HEK293 (cell line): ENCODE measurements around the gene CDK14.
A peak's percentile ranks its signal among the peaks of the same experiment; 100 is the strongest.

Experiments
- GLIS1 ChIP-seq: fragments of 450-650 bp; formaldehyde crosslinking; IDR thresholded peaks from 2 replicates; pipeline ENCODE4 v1.5.1; 2016; ENCODE audit warnings: missing biosample characterization, missing genetic modification characterization
- ZBTB48 ChIP-seq: fragments of 450-650 bp; formaldehyde crosslinking; IDR thresholded peaks from 2 replicates; pipeline ENCODE4 v1.5.1; 2016; ENCODE audit warnings: missing biosample characterization, missing genetic modification characterization
- ZFP3 ChIP-seq: fragments of 450-650 bp; formaldehyde crosslinking; IDR thresholded peaks from 2 replicates; pipeline ENCODE4 v1.5.1; 2016; ENCODE audit warnings: low read depth, missing biosample characterization, missing genetic modification characterization
- ZFP37 ChIP-seq: fragments of 450-650 bp; formaldehyde crosslinking; IDR thresholded peaks from 2 replicates; pipeline ENCODE4 v1.5.1; 2016; ENCODE audit warnings: missing biosample characterization, missing genetic modification characterization
- ZFP41 ChIP-seq: fragments of 450-650 bp; formaldehyde crosslinking; IDR thresholded peaks from 2 replicates; pipeline ENCODE4 v1.5.1; 2016; ENCODE audit warnings: missing biosample characterization, missing genetic modification characterization, borderline replicate concordance
- ZNF157 ChIP-seq: fragments of 450-650 bp; formaldehyde crosslinking; IDR thresholded peaks from 2 replicates; pipeline ENCODE4 v1.5.1; 2016; ENCODE audit warnings: missing biosample characterization, missing genetic modification characterization
- ZNF175 ChIP-seq: fragments of 450-650 bp; formaldehyde crosslinking; IDR thresholded peaks from 2 replicates; pipeline ENCODE4 v1.5.1; 2016; ENCODE audit warnings: missing biosample characterization, missing genetic modification characterization
- ZNF202 ChIP-seq: fragments of 450-650 bp; formaldehyde crosslinking; IDR thresholded peaks from 2 replicates; pipeline ENCODE4 v1.5.1; 2016; ENCODE audit warnings: missing biosample characterization, missing genetic modification characterization, borderline replicate concordance
- ZNF239 ChIP-seq: fragments of 450-650 bp; formaldehyde crosslinking; IDR thresholded peaks from 2 replicates; pipeline ENCODE4 v1.5.1; 2016; ENCODE audit warnings: missing biosample characterization, missing genetic modification characterization
- ZNF555 ChIP-seq: fragments of 450-650 bp; formaldehyde crosslinking; conservative IDR thresholded peaks from 2 replicates; pipeline ENCODE4 v1.5.1; 2017; ENCODE audit warnings: missing biosample characterization, mild to moderate bottlenecking, missing genetic modification characterization, inconsistent platforms
- ZNF560 ChIP-seq: fragments of 450-650 bp; formaldehyde crosslinking; IDR thresholded peaks from 2 replicates; pipeline ENCODE4 v1.5.1; 2017; ENCODE audit warnings: missing biosample characterization, missing genetic modification characterization, borderline replicate concordance
- ZNF610 ChIP-seq: fragments of 450-650 bp; formaldehyde crosslinking; IDR thresholded peaks from 2 replicates; pipeline ENCODE4 v1.5.1; 2016; ENCODE audit warnings: missing biosample characterization, missing genetic modification characterization, borderline replicate concordance
- ZNF623 ChIP-seq: fragments of 450-650 bp; formaldehyde crosslinking; IDR thresholded peaks from 2 replicates; pipeline ENCODE4 v1.5.1; 2016; ENCODE audit warnings: missing biosample characterization, missing genetic modification characterization
- ZNF677 ChIP-seq: fragments of 450-650 bp; IDR thresholded peaks from 2 replicates; pipeline ENCODE4 v1.5.0; 2018; ENCODE audit warnings: missing biosample characterization, mild to moderate bottlenecking, missing genetic modification characterization, moderate library complexity
- ZNF776 ChIP-seq: fragments of 450-650 bp; formaldehyde crosslinking; IDR thresholded peaks from 2 replicates; pipeline ENCODE4 v1.5.0; 2017; ENCODE audit warnings: missing biosample characterization, missing genetic modification characterization, borderline replicate concordance
- TF ChIP-seq, protein P1 (sequence below): fragments of 450-650 bp; formaldehyde crosslinking; IDR thresholded peaks from 2 replicates; pipeline ENCODE4 v1.5.1; 2016; ENCODE audit warnings: missing biosample characterization, missing genetic modification characterization, borderline replicate concordance
- TF ChIP-seq, protein P2 (sequence below): fragments of 450-650 bp; formaldehyde crosslinking; IDR thresholded peaks from 2 replicates; pipeline ENCODE4 v1.5.1; 2016; ENCODE audit warnings: missing biosample characterization, missing genetic modification characterization
- TF ChIP-seq, protein P3 (sequence below): fragments of 450-650 bp; formaldehyde crosslinking; IDR thresholded peaks from 2 replicates; pipeline ENCODE4 v1.5.1; 2016; ENCODE audit warnings: missing biosample characterization, missing genetic modification characterization
- TF ChIP-seq, protein P4 (sequence below): fragments of 450-650 bp; formaldehyde crosslinking; IDR thresholded peaks from 2 replicates; pipeline ENCODE4 v1.5.1; 2016; ENCODE audit warnings: missing biosample characterization, missing genetic modification characterization
- TF ChIP-seq, protein P5 (sequence below): fragments of 450-650 bp; formaldehyde crosslinking; IDR thresholded peaks from 2 replicates; pipeline ENCODE4 v1.5.1; 2016; ENCODE audit warnings: missing biosample characterization, missing genetic modification characterization
- TF ChIP-seq, protein P6 (sequence below): fragments of 450-650 bp; formaldehyde crosslinking; IDR thresholded peaks from 2 replicates; pipeline ENCODE4 v1.5.1; 2016; ENCODE audit warnings: missing biosample characterization, missing genetic modification characterization
- TF ChIP-seq, protein P7 (sequence below): fragments of 450-650 bp; formaldehyde crosslinking; IDR thresholded peaks from 2 replicates; pipeline ENCODE4 v1.5.1; 2017; ENCODE audit warnings: missing biosample characterization, missing genetic modification characterization

The CDK14 gene

DNA sequence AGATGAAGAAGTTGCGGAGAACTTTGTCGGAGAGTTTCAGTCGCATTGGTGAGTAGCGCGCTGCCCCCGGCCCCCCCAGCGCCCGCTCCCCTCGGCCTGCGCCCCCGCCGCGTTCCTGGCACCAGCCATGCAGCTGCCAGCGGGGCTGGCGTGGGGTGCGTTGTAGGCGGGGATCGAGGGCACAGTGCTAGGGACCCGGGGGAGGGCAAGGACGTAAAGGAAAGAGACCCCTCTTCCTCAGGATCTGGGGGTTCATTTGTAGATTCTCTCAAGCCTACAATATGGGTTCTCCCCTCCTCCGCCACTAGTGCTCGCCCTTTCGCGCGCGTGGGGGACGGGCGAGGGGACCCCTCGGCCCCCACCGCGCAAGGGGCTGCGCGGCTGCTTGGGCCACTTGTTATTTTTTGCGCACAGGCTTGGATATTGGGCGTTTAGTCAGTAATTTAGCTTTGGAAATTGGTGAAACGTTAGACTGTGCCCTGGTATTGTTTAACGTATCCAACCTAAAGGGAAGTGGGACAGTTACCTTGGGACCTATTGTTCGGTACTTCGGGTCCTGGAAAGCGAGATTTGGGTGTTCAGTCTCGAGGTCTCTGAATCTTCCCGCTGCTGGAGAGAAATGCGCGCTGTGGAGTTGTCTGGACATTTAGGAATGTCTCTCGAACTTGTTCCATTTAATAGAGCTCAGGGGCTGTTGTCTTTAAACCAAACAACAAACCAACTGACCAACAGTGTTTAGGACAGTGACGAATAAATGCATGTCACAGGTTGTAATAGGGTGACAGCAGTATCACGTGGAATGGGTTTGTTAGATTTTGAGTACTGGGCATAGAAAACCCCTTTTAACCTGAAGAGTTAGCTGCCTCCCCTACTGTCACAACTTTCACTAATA is 796 bp downstream of the CDK14 start (continued):
- TF ChIP-seq, protein P1, sequence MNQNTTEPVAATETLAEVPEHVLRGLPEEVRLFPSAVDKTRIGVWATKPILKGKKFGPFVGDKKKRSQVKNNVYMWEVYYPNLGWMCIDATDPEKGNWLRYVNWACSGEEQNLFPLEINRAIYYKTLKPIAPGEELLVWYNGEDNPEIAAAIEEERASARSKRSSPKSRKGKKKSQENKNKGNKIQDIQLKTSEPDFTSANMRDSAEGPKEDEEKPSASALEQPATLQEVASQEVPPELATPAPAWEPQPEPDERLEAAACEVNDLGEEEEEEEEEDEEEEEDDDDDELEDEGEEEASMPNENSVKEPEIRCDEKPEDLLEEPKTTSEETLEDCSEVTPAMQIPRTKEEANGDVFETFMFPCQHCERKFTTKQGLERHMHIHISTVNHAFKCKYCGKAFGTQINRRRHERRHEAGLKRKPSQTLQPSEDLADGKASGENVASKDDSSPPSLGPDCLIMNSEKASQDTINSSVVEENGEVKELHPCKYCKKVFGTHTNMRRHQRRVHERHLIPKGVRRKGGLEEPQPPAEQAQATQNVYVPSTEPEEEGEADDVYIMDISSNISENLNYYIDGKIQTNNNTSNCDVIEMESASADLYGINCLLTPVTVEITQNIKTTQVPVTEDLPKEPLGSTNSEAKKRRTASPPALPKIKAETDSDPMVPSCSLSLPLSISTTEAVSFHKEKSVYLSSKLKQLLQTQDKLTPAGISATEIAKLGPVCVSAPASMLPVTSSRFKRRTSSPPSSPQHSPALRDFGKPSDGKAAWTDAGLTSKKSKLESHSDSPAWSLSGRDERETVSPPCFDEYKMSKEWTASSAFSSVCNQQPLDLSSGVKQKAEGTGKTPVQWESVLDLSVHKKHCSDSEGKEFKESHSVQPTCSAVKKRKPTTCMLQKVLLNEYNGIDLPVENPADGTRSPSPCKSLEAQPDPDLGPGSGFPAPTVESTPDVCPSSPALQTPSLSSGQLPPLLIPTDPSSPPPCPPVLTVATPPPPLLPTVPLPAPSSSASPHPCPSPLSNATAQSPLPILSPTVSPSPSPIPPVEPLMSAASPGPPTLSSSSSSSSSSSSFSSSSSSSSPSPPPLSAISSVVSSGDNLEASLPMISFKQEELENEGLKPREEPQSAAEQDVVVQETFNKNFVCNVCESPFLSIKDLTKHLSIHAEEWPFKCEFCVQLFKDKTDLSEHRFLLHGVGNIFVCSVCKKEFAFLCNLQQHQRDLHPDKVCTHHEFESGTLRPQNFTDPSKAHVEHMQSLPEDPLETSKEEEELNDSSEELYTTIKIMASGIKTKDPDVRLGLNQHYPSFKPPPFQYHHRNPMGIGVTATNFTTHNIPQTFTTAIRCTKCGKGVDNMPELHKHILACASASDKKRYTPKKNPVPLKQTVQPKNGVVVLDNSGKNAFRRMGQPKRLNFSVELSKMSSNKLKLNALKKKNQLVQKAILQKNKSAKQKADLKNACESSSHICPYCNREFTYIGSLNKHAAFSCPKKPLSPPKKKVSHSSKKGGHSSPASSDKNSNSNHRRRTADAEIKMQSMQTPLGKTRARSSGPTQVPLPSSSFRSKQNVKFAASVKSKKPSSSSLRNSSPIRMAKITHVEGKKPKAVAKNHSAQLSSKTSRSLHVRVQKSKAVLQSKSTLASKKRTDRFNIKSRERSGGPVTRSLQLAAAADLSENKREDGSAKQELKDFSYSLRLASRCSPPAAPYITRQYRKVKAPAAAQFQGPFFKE: no peak
- TF ChIP-seq, protein P2, sequence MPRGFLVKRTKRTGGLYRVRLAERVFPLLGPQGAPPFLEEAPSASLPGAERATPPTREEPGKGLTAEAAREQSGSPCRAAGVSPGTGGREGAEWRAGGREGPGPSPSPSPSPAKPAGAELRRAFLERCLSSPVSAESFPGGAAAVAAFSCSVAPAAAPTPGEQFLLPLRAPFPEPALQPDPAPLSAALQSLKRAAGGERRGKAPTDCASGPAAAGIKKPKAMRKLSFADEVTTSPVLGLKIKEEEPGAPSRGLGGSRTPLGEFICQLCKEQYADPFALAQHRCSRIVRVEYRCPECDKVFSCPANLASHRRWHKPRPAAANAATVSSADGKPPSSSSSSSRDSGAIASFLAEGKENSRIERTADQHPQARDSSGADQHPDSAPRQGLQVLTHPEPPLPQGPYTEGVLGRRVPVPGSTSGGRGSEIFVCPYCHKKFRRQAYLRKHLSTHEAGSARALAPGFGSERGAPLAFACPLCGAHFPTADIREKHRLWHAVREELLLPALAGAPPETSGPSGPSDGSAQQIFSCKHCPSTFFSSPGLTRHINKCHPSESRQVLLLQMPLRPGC (tag by site-specific recombination): no peak
- TF ChIP-seq ZNF623 (no peak), ZBTB48 (0 out of 2 replicates have a peak, but pooled peaks have one; percentile 36), ZNF677 (tag by site-specific recombination) (no peak), ZNF555 (tag by site-specific recombination) (no peak), ZNF610 (tag by site-specific recombination) (no peak), ZFP3 (tag by site-specific recombination) (no peak), GLIS1 (peak; percentile 9; the same call in 1 of the 2 replicates), ZNF560 (no peak), ZNF175 (tag by site-specific recombination) (no peak), ZFP41 (tag by site-specific recombination) (no peak), ZNF157 (tag by site-specific recombination) (no peak), ZNF202 (tag by site-specific recombination) (no peak), ZNF239 (tag by site-specific recombination) (no peak), ZNF776 (no peak), ZFP37 (tag by site-specific recombination) (no peak)
- TF ChIP-seq, protein P3, sequence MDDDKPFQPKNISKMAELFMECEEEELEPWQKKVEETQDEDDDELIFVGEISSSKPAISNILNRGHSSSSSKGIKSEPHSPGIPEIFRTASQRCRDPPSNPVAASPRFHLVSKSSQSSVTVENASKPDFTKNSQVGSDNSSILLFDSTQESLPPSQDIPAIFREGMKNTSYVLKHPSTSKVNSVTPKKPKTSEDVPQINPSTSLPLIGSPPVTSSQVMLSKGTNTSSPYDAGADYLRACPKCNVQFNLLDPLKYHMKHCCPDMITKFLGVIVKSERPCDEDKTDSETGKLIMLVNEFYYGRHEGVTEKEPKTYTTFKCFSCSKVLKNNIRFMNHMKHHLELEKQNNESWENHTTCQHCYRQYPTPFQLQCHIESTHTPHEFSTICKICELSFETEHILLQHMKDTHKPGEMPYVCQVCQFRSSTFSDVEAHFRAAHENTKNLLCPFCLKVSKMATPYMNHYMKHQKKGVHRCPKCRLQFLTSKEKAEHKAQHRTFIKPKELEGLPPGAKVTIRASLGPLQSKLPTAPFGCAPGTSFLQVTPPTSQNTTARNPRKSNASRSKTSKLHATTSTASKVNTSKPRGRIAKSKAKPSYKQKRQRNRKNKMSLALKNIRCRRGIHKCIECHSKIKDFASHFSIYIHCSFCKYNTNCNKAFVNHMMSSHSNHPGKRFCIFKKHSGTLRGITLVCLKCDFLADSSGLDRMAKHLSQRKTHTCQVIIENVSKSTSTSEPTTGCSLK: no peak
- TF ChIP-seq, protein P4, sequence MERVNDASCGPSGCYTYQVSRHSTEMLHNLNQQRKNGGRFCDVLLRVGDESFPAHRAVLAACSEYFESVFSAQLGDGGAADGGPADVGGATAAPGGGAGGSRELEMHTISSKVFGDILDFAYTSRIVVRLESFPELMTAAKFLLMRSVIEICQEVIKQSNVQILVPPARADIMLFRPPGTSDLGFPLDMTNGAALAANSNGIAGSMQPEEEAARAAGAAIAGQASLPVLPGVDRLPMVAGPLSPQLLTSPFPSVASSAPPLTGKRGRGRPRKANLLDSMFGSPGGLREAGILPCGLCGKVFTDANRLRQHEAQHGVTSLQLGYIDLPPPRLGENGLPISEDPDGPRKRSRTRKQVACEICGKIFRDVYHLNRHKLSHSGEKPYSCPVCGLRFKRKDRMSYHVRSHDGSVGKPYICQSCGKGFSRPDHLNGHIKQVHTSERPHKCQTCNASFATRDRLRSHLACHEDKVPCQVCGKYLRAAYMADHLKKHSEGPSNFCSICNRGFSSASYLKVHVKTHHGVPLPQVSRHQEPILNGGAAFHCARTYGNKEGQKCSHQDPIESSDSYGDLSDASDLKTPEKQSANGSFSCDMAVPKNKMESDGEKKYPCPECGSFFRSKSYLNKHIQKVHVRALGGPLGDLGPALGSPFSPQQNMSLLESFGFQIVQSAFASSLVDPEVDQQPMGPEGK: peak; percentile 49
- TF ChIP-seq, protein P5, sequence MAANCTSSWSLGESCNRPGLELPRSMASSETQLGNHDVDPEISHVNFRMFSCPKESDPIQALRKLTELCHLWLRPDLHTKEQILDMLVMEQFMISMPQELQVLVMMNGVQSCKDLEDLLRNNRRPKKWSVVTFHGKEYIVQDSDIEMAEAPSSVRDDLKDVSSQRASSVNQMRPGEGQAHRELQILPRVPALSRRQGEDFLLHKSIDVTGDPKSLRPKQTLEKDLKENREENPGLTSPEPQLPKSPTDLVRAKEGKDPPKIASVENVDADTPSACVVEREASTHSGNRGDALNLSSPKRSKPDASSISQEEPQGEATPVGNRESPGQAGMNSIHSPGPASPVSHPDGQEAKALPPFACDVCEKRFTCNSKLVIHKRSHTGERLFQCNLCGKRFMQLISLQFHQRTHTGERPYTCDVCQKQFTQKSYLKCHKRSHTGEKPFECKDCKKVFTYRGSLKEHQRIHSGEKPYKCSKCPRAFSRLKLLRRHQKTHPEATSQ: no peak
- TF ChIP-seq, protein P6, sequence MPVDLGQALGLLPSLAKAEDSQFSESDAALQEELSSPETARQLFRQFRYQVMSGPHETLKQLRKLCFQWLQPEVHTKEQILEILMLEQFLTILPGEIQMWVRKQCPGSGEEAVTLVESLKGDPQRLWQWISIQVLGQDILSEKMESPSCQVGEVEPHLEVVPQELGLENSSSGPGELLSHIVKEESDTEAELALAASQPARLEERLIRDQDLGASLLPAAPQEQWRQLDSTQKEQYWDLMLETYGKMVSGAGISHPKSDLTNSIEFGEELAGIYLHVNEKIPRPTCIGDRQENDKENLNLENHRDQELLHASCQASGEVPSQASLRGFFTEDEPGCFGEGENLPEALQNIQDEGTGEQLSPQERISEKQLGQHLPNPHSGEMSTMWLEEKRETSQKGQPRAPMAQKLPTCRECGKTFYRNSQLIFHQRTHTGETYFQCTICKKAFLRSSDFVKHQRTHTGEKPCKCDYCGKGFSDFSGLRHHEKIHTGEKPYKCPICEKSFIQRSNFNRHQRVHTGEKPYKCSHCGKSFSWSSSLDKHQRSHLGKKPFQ (tag by site-specific recombination): no peak
- TF ChIP-seq, protein P7, sequence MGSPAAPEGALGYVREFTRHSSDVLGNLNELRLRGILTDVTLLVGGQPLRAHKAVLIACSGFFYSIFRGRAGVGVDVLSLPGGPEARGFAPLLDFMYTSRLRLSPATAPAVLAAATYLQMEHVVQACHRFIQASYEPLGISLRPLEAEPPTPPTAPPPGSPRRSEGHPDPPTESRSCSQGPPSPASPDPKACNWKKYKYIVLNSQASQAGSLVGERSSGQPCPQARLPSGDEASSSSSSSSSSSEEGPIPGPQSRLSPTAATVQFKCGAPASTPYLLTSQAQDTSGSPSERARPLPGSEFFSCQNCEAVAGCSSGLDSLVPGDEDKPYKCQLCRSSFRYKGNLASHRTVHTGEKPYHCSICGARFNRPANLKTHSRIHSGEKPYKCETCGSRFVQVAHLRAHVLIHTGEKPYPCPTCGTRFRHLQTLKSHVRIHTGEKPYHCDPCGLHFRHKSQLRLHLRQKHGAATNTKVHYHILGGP (tag by site-specific recombination): no peak
